Measurements from ENCODE around the gene OPRL1.

The OPRL1 gene

DNA sequence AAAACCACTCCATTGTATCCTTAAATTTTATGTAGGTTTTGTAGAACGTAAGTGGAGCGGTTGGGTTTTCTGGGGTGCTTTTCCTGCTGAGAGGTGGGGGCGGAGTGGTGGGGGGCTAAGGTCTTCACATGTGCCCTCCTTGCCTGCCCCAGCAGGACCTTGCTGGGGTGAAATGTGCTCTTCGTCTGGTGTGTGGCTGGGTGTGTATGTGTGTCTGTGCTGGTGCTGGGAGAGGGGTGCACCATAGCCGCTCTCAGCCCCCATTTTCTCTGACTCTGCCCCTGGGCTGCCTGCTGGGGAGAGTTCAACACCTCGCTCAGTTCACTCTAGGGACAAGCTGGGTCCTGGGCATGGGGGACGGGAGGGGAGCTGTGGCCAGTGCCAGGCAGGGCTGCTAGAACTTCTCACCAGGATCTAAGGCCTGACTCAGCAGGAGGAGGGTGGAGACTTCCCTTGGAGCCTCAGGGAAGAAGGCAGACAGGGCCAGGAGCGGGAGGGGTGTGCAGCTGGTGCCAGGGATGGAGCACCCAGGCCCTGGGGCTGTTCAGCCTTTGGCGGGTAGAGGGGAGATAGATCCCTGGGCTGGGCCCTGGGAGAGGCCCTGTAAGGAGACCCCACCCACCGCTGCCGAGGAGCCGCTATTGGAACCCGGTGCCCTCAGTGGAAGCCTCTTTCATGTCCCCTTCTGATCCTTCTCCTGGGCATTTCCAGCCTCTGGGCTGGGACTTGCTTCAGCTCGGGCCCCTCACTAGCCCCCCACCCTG, 35.2 kb upstream of the OPRL1 start:
- Histone ChIP-seq H3K79me1 (ENCODE audit: low read length) (peaks cover 3% of the 10 kb centered on the region), H2AFZ (ENCODE audit: insufficient read depth, low read length, poor library complexity) (no peak overlapping the region), H4K91ac (ENCODE audit: low read depth, low read length) (no peak overlapping the region), H3K4ac (ENCODE audit: low read depth, low read length) (no peak overlapping the region), H2AK5ac (ENCODE audit: low read length) (no peak overlapping the region), H3K36me3 (ENCODE audit: control insufficient read depth in 1 of 2, insufficient read depth in 2 of 2, low read length in 2 of 2) (no peaks in the 10 kb centered on the region), H3K79me2 (ENCODE audit: control insufficient read depth, insufficient read depth, low read length, poor library complexity) (peaks cover 3% of the 10 kb centered on the region), H2BK5ac (ENCODE audit: low read depth, low read length, poor library complexity) (no peak overlapping the region), H3K23ac (ENCODE audit: low read length) (no peak overlapping the region), H2BK120ac (ENCODE audit: insufficient read depth, low read length, poor library complexity) (no peak overlapping the region), H3K9me3 (ENCODE audit: insufficient read depth, low read depth, low read length) (no peaks in the 10 kb centered on the region), H3K4me3 (ENCODE audit: low read depth, low read length) (no peak overlapping the region), H3K27me3 (ENCODE audit: insufficient read depth, low read length) (peaks cover 31% of the 10 kb centered on the region), H4K8ac (ENCODE audit: low read depth, low read length) (no peak overlapping the region), H3K4me2 (ENCODE audit: low read length) (no peak overlapping the region), H3K9ac (ENCODE audit: low read length) (no peak overlapping the region), H2BK12ac (ENCODE audit: low read length) (no peak overlapping the region), H3K18ac (ENCODE audit: low read length) (no peak overlapping the region), H3K14ac (ENCODE audit: low read length) (no peak overlapping the region), H3K4me1 (ENCODE audit: control insufficient read depth in 1 of 2, insufficient read depth in 2 of 2, low read length in 2 of 2) (peaks cover 0 to 21% of the 10 kb centered on the region in 2 experiments), H4K12ac (ENCODE audit: low read depth, low read length) (no peak overlapping the region), H3K27ac (ENCODE audit: low read depth, low read length) (no peak overlapping the region)
- peak in 1 of 2 donors; percentile 21 for DNase-seq
- no CpG with 5 or more reads among the region's 14 CpGs for WGBS (ENCODE audit: extremely low coverage, insufficient coverage, insufficient read length)

DNA sequence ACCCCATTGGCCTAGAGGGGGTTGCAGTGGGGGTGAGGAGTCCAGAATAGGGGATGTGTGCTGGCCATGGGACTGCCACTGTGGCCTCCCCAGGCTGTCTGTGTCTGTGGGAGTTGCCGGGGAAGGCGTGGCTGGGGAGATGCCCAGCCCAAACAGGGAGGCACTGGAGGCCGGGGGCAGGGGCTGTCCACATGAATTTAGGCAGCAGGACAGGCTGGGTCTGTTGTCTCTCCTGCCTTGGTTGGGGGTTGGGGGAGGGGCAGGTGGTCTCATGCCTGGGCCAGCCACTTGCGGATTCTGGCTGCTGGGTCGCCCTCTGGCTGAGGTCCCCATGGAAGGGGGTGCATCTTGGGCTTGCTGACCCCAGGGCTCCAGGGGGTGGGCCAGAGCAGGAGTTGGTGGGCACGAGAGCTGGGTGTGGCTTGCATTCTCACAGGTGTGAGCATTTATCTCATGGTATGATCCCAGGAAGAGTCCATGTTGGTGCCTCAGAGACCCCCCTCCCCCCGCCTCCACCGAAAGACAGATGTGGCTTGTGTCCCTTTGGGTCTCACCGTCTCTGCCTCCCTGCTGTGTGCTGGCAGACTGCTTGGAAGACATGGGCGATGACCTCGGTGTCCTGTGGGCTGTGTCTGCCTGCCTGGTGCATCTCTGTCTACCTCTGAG, 34.4 kb upstream of the OPRL1 start:
- H3K4ac ChIP-seq (ENCODE audit: low read depth, low read length), result no peak overlapping the region
- H3K23ac ChIP-seq (ENCODE audit: low read length), result no peak overlapping the region
- peaks cover 3% of the 10 kb centered on the region for H3K79me2 ChIP-seq (ENCODE audit: control insufficient read depth, insufficient read depth, low read length, poor library complexity)
- no peak overlapping the region for H2AK5ac ChIP-seq (ENCODE audit: low read length)
- no peak overlapping the region for H2AFZ ChIP-seq (ENCODE audit: insufficient read depth, low read length, poor library complexity)
- no peak overlapping the region for H3K4me3 ChIP-seq (ENCODE audit: low read depth, low read length)
- H3K9me3 ChIP-seq (ENCODE audit: insufficient read depth, low read depth, low read length), result no peaks in the 10 kb centered on the region
- no peak overlapping the region for H4K8ac ChIP-seq (ENCODE audit: low read depth, low read length)
- no CpG with 5 or more reads among the region's 11 CpGs for WGBS (ENCODE audit: extremely low coverage, insufficient coverage, insufficient read length)
- H3K27me3 ChIP-seq (ENCODE audit: insufficient read depth, low read length), result peaks cover 39% of the 10 kb centered on the region
- no peak overlapping the region for H2BK5ac ChIP-seq (ENCODE audit: low read depth, low read length, poor library complexity)
- no peak overlapping the region for H4K91ac ChIP-seq (ENCODE audit: low read depth, low read length)
- DNase-seq, result no peak
- H4K12ac ChIP-seq (ENCODE audit: low read depth, low read length), result no peak overlapping the region
- peaks cover 0 to 21% of the 10 kb centered on the region in 2 experiments for H3K4me1 ChIP-seq (ENCODE audit: control insufficient read depth in 1 of 2, insufficient read depth in 2 of 2, low read length in 2 of 2)
- no peak overlapping the region for H2BK120ac ChIP-seq (ENCODE audit: insufficient read depth, low read length, poor library complexity)
- peaks cover 3% of the 10 kb centered on the region for H3K79me1 ChIP-seq (ENCODE audit: low read length)
- no peak overlapping the region for H3K18ac ChIP-seq (ENCODE audit: low read length)
- no peak overlapping the region for H2BK12ac ChIP-seq (ENCODE audit: low read length)
- H3K9ac ChIP-seq (ENCODE audit: low read length), result no peak overlapping the region
- no peaks in the 10 kb centered on the region for H3K36me3 ChIP-seq (ENCODE audit: control insufficient read depth in 1 of 2, insufficient read depth in 2 of 2, low read length in 2 of 2)
- no peak overlapping the region for H3K14ac ChIP-seq (ENCODE audit: low read length)
- H3K4me2 ChIP-seq (ENCODE audit: low read length), result no peak overlapping the region
- no peak overlapping the region for H3K27ac ChIP-seq (ENCODE audit: low read depth, low read length)

DNA sequence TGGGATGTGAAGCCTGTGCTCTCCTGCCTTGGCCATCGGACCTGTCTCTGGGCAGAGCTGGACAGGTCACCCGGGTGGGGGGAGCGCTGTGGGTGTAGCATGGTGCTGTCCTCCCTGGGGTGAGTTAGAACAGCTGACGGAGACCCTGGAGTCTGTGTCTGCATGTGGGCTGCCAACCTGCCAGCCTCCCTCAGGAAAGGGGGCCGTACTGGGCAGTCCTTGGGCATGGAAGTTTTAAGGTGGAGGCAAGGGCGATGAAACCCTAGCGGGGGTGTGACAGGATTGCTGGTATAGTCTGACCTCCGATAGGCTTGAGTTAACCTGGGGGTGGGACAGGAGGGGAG, 32.9 kb upstream of the OPRL1 start:
- Histone ChIP-seq H3K79me2 (ENCODE audit: control insufficient read depth, insufficient read depth, low read length, poor library complexity) (peaks cover 3% of the 10 kb centered on the region), H3K23ac (ENCODE audit: low read length) (no peak overlapping the region), H3K4me2 (ENCODE audit: low read length) (no peak overlapping the region), H4K12ac (ENCODE audit: low read depth, low read length) (no peak overlapping the region), H4K91ac (ENCODE audit: low read depth, low read length) (no peak overlapping the region), H2AFZ (ENCODE audit: insufficient read depth, low read length, poor library complexity) (no peak overlapping the region), H3K79me1 (ENCODE audit: low read length) (peaks cover 3% of the 10 kb centered on the region), H3K27me3 (ENCODE audit: insufficient read depth, low read length) (peaks cover 40% of the 10 kb centered on the region), H3K4ac (ENCODE audit: low read depth, low read length) (no peak overlapping the region), H4K8ac (ENCODE audit: low read depth, low read length) (no peak overlapping the region), H2BK120ac (ENCODE audit: insufficient read depth, low read length, poor library complexity) (no peak overlapping the region), H3K9me3 (ENCODE audit: insufficient read depth, low read depth, low read length) (no peaks in the 10 kb centered on the region), H2AK5ac (ENCODE audit: low read length) (no peak overlapping the region), H3K18ac (ENCODE audit: low read length) (no peak overlapping the region), H3K4me1 (ENCODE audit: control insufficient read depth in 1 of 2, insufficient read depth in 2 of 2, low read length in 2 of 2) (peaks cover 0 to 18% of the 10 kb centered on the region in 2 experiments), H3K36me3 (ENCODE audit: control insufficient read depth in 1 of 2, insufficient read depth in 2 of 2, low read length in 2 of 2) (no peaks in the 10 kb centered on the region), H3K9ac (ENCODE audit: low read length) (no peak overlapping the region), H2BK12ac (ENCODE audit: low read length) (no peak overlapping the region), H3K27ac (ENCODE audit: low read depth, low read length) (no peak overlapping the region), H2BK5ac (ENCODE audit: low read depth, low read length, poor library complexity) (no peak overlapping the region), H3K4me3 (ENCODE audit: low read depth, low read length) (no peak overlapping the region), H3K14ac (ENCODE audit: low read length) (no peak overlapping the region)
- WGBS (ENCODE audit: extremely low coverage, insufficient coverage, insufficient read length), result no CpG with 5 or more reads among the region's 8 CpGs
- DNase-seq, result no peak

DNA sequence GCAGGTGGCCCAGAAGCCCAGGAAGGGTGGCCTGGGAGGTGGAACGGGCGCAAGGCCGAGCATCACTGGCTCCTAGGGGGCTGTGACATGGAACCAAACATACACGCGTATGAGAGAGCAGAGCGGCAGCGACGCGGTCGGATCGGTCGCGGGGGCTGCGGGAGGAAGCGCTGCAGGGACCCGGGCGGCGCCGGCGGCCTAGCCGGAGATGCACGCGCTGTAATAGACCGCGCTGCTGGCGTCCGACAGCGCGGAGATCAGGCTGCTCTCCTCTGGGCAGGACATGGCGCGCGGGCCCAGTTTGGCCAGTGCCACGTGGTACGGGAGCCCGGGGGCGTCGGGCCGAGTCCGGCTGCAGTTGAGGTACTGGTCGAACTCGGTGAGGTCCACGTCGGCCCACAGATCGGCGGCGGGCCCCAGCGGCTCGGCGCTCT, 31.9 kb upstream of the OPRL1 start:
- Histone ChIP-seq H3K4me1 (ENCODE audit: control insufficient read depth in 1 of 2, insufficient read depth in 2 of 2, low read length in 2 of 2) (peaks cover 0 to 14% of the 10 kb centered on the region in 2 experiments), H2BK5ac (ENCODE audit: low read depth, low read length, poor library complexity) (no peak overlapping the region), H3K4me3 (ENCODE audit: low read depth, low read length) (no peak overlapping the region), H4K91ac (ENCODE audit: low read depth, low read length) (no peak overlapping the region), H2AK5ac (ENCODE audit: low read length) (no peak overlapping the region), H2AFZ (ENCODE audit: insufficient read depth, low read length, poor library complexity) (no peak overlapping the region), H3K4ac (ENCODE audit: low read depth, low read length) (no peak overlapping the region), H4K8ac (ENCODE audit: low read depth, low read length) (no peak overlapping the region), H3K36me3 (ENCODE audit: control insufficient read depth in 1 of 2, insufficient read depth in 2 of 2, low read length in 2 of 2) (no peaks in the 10 kb centered on the region), H2BK120ac (ENCODE audit: insufficient read depth, low read length, poor library complexity) (no peak overlapping the region), H3K23ac (ENCODE audit: low read length) (no peak overlapping the region), H2BK12ac (ENCODE audit: low read length) (no peak overlapping the region), H3K14ac (ENCODE audit: low read length) (no peak overlapping the region), H3K27ac (ENCODE audit: low read depth, low read length) (no peak overlapping the region), H3K79me1 (ENCODE audit: low read length) (no peaks in the 10 kb centered on the region), H4K12ac (ENCODE audit: low read depth, low read length) (no peak overlapping the region), H3K27me3 (ENCODE audit: insufficient read depth, low read length) (peaks cover 37% of the 10 kb centered on the region), H3K4me2 (ENCODE audit: low read length) (peak overlapping the region; percentile 51), H3K9me3 (ENCODE audit: insufficient read depth, low read depth, low read length) (no peaks in the 10 kb centered on the region), H3K9ac (ENCODE audit: low read length) (no peak overlapping the region), H3K18ac (ENCODE audit: low read length) (no peak overlapping the region), H3K79me2 (ENCODE audit: control insufficient read depth, insufficient read depth, low read length, poor library complexity) (no peaks in the 10 kb centered on the region)
- WGBS (ENCODE audit: extremely low coverage, insufficient coverage, insufficient read length), result no CpG with 5 or more reads among the region's 49 CpGs
- no peak for DNase-seq
